Activated naive CD4-positive, alpha-beta T cell treated with anti-CD3 and anti-CD28 coated beads for 36 hours (primary cell): ENCODE results near the gene MSL1. TPM values are rescaled to one million over a fixed set of nuclear protein-coding genes. Genes with fewer than 3 reads are reported as not detected.

Source experiments
- CTCF ChIA-PET: fragments of 350-600 bp; sonication (Branson Sonifier 250); formaldehyde crosslinking; loops from one replicate; lab custom pipeline; 2021; ENCODE audit warnings: antibody characterized with exemption; lab: Charles Lee
- DNase-seq: peaks from one replicate; pipeline ENCODE4 v3.0.0-alpha.2; 2020
- H3K27ac Mint-ChIP-seq: one replicate; pipeline ENCODE4 v1.8.0; 2021; ENCODE audit warnings: mild to moderate bottlenecking, mixed read lengths
- H3K27me3 Mint-ChIP-seq: one replicate; pipeline ENCODE4 v1.8.0; 2021; ENCODE audit warnings: low read depth, mixed read lengths
- H3K36me3 Mint-ChIP-seq: one replicate; pipeline ENCODE4 v1.8.0; 2021; ENCODE audit warnings: low read depth, mixed read lengths
- H3K4me1 Mint-ChIP-seq: one replicate; pipeline ENCODE4 v1.8.0; 2021; ENCODE audit warnings: low read depth, mixed read lengths
- H3K4me3 Mint-ChIP-seq: one replicate; pipeline ENCODE4 v1.8.0; 2021; ENCODE audit warnings: mild to moderate bottlenecking, moderate library complexity, mixed read lengths
- H3K9me3 Mint-ChIP-seq: one replicate; pipeline ENCODE4 v1.8.0; 2021; ENCODE audit warnings: mixed read lengths
- intact Hi-C: fragments of 100-400 bp; cut with micrococcal nuclease; formaldehyde crosslinking; loops from one replicate; pipeline ENCODE4 v1.15.1; 2023
- total RNA-seq, 2 experiments: library from RNA; stranded (reverse); gene quantifications; one replicate each; pipeline ENCODE4 v1.2.3, GENCODE V29; 2021

MSL1 gene
- total RNA-seq, 2 experiments from 2014 or later = 72.1 to 72.2 TPM

GRCh38 chr17:40093580-40094201 is 28.1 kb upstream of the MSL1 start:
- intact Hi-C loops = no loop called here
- Mint-ChIP-seq H3K4me3 (no peak overlapping the region), H3K27me3 (no peaks in the 10 kb centered on the region), H3K4me1 (peaks cover 44% of the 10 kb centered on the region), H3K27ac (peak overlapping the region; percentile 34), H3K9me3 (no peaks in the 10 kb centered on the region), H3K36me3 (peaks cover 46% of the 10 kb centered on the region)
- CTCF ChIA-PET = interaction anchor here (1.2 to 2.0 kb wide), 2 partner anchors 18 to 24 kb away, joined by 3 to 7 read pairs; no protein-coding TSS in a partner anchor
- DNase-seq = no peak

GRCh38 chr17:40094874-40095273 is 26.9 kb upstream of the MSL1 start:
- no peaks in the 10 kb centered on the region for H3K9me3 Mint-ChIP-seq
- CTCF ChIA-PET = interaction anchor here (1.2 to 4.4 kb wide), 3 partner anchors 9 to 19 kb away, joined by 3 to 46 read pairs (median 7); no protein-coding TSS in a partner anchor
- intact Hi-C loops = loop anchor here (5.0 kb wide), 4 partner anchors 228 to 1307 kb away; partner anchors contain the start of genes FBXL20 and ZPBP2
- H3K27ac Mint-ChIP-seq = peak overlapping the region; percentile 95
- DNase-seq = no peak
- peaks cover 52% of the 10 kb centered on the region for H3K4me1 Mint-ChIP-seq
- no peak overlapping the region for H3K4me3 Mint-ChIP-seq
- H3K36me3 Mint-ChIP-seq = peaks cover 42% of the 10 kb centered on the region
- H3K27me3 Mint-ChIP-seq = no peaks in the 10 kb centered on the region

- Mint-ChIP-seq H3K36me3 (peaks cover 42% of the 10 kb centered on the region), H3K4me3 (peak overlapping the region; percentile 75), H3K9me3 (no peaks in the 10 kb centered on the region), H3K27me3 (no peaks in the 10 kb centered on the region), H3K4me1 (peaks cover 58% of the 10 kb centered on the region), H3K27ac (peak overlapping the region; percentile 95)
- CTCF ChIA-PET = interaction anchor here (1.0 to 4.4 kb wide), 3 partner anchors 9 to 22 kb away, joined by 3 to 46 read pairs (median 3); no protein-coding TSS in a partner anchor
- no peak for DNase-seq
- intact Hi-C loops = loop anchor here (5.0 kb wide), 4 partner anchors 228 to 1307 kb away; partner anchors contain the start of genes FBXL20 and ZPBP2
These were observed 26.3 kb upstream of the MSL1 start for GRCh38 chr17:40095351-40095943.

GRCh38 chr17:40095944-40096791 is 25.6 kb upstream of the MSL1 start:
- no peaks in the 10 kb centered on the region for H3K9me3 Mint-ChIP-seq

GRCh38 chr17:40097087-40097486 is 24.7 kb upstream of the MSL1 start:
- Mint-ChIP-seq H3K4me3 (peak overlapping the region; percentile 75), H3K36me3 (peaks cover 42% of the 10 kb centered on the region), H3K27ac (peak overlapping the region; percentile 95), H3K27me3 (no peaks in the 10 kb centered on the region), H3K4me1 (peaks cover 74% of the 10 kb centered on the region), H3K9me3 (no peaks in the 10 kb centered on the region)
- DNase-seq = no peak
- intact Hi-C loops = loop anchor here (2.0 to 5.0 kb wide), 5 partner anchors 226 to 1305 kb away; partner anchors contain the start of genes FBXL20 and ZPBP2
- CTCF ChIA-PET = interaction anchor here (2.0 to 4.4 kb wide), 3 partner anchors 14 to 28 kb away, joined by 5 to 46 read pairs (median 5); no protein-coding TSS in a partner anchor

More at GRCh38 chr17:40095944-40096791, 25.6 kb upstream of the MSL1 start:
- peaks cover 42% of the 10 kb centered on the region for H3K36me3 Mint-ChIP-seq
- peak overlapping the region; percentile 75 for H3K4me3 Mint-ChIP-seq
- H3K27ac Mint-ChIP-seq = peak overlapping the region; percentile 95
- DNase-seq = peak; percentile 94
- CTCF ChIA-PET = interaction anchor here (0.6 to 4.4 kb wide), 7 partner anchors 15 to 473 kb away, joined by 3 to 46 read pairs (median 4); no protein-coding TSS in a partner anchor
- intact Hi-C loops = loop anchor here (1.0 to 5.0 kb wide), 9 partner anchors 12 to 1306 kb away; partner anchors contain the start of genes FBXL20, MED24, PSMD3 and ZPBP2
- H3K4me1 Mint-ChIP-seq = peaks cover 65% of the 10 kb centered on the region
- no peaks in the 10 kb centered on the region for H3K27me3 Mint-ChIP-seq

- peaks cover 42% of the 10 kb centered on the region for H3K36me3 Mint-ChIP-seq
- peak; percentile 53 for DNase-seq
- H3K27me3 Mint-ChIP-seq = no peaks in the 10 kb centered on the region
- no peaks in the 10 kb centered on the region for H3K9me3 Mint-ChIP-seq
- H3K4me3 Mint-ChIP-seq = peak overlapping the region; percentile 89
- peaks cover 80% of the 10 kb centered on the region for H3K4me1 Mint-ChIP-seq
- peak overlapping the region; percentile 95 for H3K27ac Mint-ChIP-seq
- intact Hi-C loops = loop anchor here (2.0 to 5.0 kb wide), 6 partner anchors 171 to 1304 kb away; partner anchors contain the start of genes FBXL20, LRRC3C, ORMDL3 and ZPBP2
- CTCF ChIA-PET = interaction anchor here (0.6 to 5.2 kb wide), 9 partner anchors 12 to 190 kb away, joined by 3 to 46 read pairs (median 5); no protein-coding TSS in a partner anchor
These were observed 23.6 kb upstream of the MSL1 start for GRCh38 chr17:40097931-40098845.

- H3K9me3 Mint-ChIP-seq = no peaks in the 10 kb centered on the region
- DNase-seq = peak; percentile 98
- peaks cover 85% of the 10 kb centered on the region for H3K4me1 Mint-ChIP-seq
- H3K27me3 Mint-ChIP-seq = no peaks in the 10 kb centered on the region
- H3K36me3 Mint-ChIP-seq = peaks cover 35% of the 10 kb centered on the region
- CTCF ChIA-PET = interaction anchor here (0.6 to 5.2 kb wide), 7 partner anchors 12 to 189 kb away, joined by 3 to 46 read pairs (median 5); no protein-coding TSS in a partner anchor
- peak overlapping the region; percentile 89 for H3K4me3 Mint-ChIP-seq
- H3K27ac Mint-ChIP-seq = peak overlapping the region; percentile 95
- intact Hi-C loops = loop anchor here (1.0 to 5.0 kb wide), 6 partner anchors 172 to 1303 kb away; partner anchors contain the start of genes CDC6, FBXL20, LRRC3C and ORMDL3
These were observed 22.7 kb upstream of the MSL1 start for GRCh38 chr17:40098846-40099618.

- CTCF ChIA-PET = interaction anchor here (1.2 to 5.2 kb wide), 6 partner anchors 12 to 68 kb away, joined by 3 to 77 read pairs (median 6); partner anchors contain the start of gene THRA
- H3K27ac Mint-ChIP-seq = peak overlapping the region; percentile 95
- intact Hi-C loops = loop anchor here (1.0 to 10.0 kb wide), 10 partner anchors 40 to 1302 kb away; partner anchors contain the start of genes CASC3, CDC6, FBXL20 and LRRC3C
These were observed 22.0 kb upstream of the MSL1 start for GRCh38 chr17:40099619-40100418.

GRCh38 chr17:40100419-40100668 is 21.4 kb upstream of the MSL1 start, which contains the start of gene NR1D1:
TSS of gene NR1D1 (minus strand) at chr17:40100589. CDS start at chr17:40100094, 495 bp downstream.
- Mint-ChIP-seq H3K27me3 (no peaks in the 10 kb centered on the region), H3K36me3 (peaks cover 28% of the 10 kb centered on the region), H3K27ac (peak within 1 kb of the TSS; percentile 95), H3K4me3 (peak within 1 kb of the TSS; percentile 89), H3K9me3 (no peaks in the 10 kb centered on the region), H3K4me1 (peaks cover 91% of the 10 kb centered on the region)
- intact Hi-C loops = loop anchor here (1.0 to 10.0 kb wide), 4 partner anchors 40 to 504 kb away; partner anchors contain the start of genes CASC3 and STARD3
- CTCF ChIA-PET = interaction anchor here (0.8 to 5.2 kb wide), 7 partner anchors 11 to 68 kb away, joined by 3 to 77 read pairs (median 5); partner anchors contain the start of genes MSL1 and THRA
- DNase-seq = no peak

More at GRCh38 chr17:40099619-40100418, 22.0 kb upstream of the MSL1 start:
- Mint-ChIP-seq H3K9me3 (no peaks in the 10 kb centered on the region), H3K36me3 (peaks cover 33% of the 10 kb centered on the region), H3K4me3 (peak overlapping the region; percentile 89), H3K27me3 (no peaks in the 10 kb centered on the region), H3K4me1 (peaks cover 91% of the 10 kb centered on the region)
- peak; percentile 37 for DNase-seq
